NAMALWA (cell line): ENCODE measurements around the gene MAPK8.
"Not testable (repeated sequence)": the region's sequence is repeated elsewhere in the genome, so short reads cannot be mapped to it uniquely, and the experiment has no call there.

ENCODE experiments used
- DNase-seq: peaks from one replicate; pipeline ENCODE4 v3.0.0-alpha.2; 2015; ENCODE audit warnings: low spot score

MAPK8 gene

DNA sequence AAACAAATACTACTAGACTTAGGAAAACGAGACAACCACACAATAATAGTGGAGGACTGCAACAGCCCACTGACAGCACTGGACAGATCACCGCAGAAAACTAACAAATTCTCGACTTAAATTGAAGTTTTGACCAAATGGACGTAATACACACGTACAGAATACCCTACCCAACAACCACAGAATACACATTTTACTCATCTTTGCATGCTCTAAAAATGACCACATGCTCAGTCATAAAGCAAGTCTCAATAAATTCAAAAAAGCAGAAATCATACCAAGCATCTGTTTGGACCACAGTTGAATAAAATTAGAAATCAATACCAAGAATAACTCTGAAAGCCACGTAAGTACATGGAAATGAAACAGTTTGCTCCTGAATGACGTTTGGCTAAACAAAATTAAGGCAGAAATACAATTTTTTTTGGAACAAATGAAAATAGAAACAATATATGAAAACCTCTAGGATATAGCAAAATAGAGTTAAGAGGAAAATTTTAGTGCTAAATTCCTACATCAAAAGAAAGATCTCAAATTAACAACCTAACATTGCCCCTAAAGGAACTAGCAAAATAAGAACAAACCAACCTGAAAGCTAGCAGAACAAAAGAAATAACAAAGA is 30.6 kb downstream of the MAPK8 start:
- no peak for DNase-seq

DNA sequence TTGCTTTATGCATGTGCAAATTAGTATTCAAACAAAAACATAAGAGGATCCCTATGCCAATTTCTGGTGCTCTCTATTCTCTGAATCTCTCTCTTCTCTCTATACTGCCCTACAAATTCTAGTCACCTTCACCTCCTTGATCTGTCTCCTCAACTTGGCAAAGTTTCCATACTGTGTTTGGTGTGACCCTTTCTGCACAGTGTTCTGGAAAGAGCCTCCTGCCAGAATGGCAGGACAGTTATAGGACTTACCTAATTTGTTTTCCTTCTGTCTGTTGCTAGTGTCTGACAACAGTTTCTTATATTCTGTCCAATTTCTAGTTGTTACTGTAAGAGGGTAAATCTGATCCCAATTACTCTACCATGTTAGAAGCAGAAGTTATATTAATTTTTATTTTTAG is 34.3 kb downstream of the MAPK8 start:
- DNase-seq = no peak

DNA sequence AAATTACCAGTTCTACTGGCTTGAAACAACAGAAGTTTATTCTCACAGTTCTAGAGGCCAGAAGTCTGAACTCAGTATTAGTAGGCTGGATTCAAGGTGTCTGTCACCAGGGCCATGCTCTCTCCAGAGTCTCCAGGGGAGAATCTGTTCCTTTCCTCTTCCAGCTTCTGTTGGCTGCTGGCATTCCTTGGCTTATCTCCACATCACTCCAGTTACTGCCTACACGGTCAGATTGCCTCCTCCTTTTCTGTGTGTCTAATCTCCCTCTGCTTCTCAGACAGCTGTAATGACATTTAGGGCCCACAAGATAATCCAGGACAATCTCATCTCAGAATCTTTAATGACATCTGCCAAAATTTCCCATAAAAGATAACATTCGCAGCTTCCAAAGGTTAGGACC is 36.6 kb downstream of the MAPK8 start:
- no peak for DNase-seq

DNA sequence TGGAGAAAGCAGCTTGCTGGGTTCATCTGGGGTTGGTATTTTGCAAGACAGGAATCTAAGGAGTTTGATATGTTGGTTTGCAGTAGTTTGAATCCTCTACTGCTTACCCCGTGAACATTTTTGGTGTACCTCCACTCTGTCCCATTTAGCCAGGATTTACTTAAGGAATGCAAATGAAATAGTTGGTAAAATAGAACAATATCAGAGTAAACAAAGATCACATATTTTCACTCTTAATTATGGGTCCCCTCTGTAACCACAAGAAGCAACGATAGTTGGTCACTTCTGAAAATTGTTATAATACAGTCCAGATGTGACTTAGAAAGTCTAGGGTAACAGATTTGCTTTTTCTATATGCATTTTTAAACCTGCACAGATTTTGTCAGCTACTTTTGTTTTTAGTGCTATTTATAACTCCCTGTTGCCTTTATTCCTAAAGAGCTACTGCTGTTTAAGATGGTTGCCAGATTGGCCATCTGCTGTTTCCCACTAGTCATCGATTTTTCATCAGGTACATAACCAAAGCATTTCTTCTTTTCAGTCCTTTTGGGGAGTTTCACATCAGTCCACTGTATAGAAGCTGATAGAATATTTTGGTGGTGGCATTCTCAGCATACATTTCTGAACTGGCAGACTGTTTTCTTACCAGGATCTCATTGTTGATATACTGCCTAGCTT is 37.6 kb downstream of the MAPK8 start:
- DNase-seq = no peak

DNA sequence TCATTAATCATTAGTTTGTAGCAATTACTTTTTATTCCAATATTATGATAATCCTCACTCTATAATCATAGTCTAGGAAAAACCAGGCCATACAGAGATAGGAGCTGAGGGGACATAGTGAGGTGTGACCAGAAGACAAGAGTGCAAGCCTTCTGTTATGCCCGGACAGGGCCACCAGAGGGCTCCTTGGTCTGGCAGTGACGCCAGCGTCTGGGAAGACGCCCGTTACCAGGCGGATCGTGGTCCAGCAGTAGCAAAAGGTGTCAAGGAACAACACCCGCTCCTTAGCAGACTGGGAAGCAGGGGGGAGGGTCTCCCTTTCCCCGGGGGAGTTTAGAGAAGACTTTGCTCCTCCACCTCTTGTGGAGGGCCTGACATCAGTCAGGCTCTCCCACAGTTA is 39.8 kb downstream of the MAPK8 start:
- not testable (repeated sequence) for DNase-seq

DNA sequence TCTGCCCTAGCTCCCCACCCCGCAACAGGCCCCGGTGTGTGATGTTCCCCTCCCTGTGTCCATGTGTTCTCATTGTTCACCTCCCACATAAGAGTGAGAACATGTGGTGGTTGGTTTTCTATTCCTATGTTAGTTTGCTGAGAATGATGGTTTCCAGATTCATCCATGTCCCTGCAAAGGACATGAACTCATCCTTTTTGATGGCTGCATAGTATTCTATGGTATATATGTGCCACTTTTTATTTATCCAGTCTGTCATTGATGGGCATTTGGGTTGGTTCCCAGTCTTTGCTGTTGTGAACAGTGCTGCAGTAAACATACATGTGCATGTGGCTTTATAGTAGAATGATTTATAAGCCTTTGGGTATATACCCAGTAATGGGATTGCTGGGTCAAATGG is 41.1 kb downstream of the MAPK8 start:
- not testable (repeated sequence) for DNase-seq

DNA sequence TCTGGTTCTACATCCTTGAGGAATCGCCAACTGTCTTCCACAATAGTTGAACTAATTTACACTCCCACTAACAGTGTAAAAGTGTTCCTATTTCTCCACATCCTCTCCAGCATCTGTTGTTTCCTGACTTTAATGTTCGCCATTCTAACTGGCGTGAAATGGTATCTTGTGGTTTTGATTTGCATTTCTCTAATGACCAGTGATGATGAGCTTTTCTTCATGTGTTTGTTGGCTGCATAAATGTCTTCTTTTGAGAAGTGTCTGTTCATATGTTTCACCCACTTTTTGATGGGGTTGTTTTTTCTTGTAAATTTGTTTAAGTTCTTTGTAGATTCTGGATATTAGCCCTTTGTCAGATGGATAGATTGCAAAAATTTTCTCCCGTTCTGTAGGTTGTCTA is 41.5 kb downstream of the MAPK8 start:
- not testable (repeated sequence) for DNase-seq

DNA sequence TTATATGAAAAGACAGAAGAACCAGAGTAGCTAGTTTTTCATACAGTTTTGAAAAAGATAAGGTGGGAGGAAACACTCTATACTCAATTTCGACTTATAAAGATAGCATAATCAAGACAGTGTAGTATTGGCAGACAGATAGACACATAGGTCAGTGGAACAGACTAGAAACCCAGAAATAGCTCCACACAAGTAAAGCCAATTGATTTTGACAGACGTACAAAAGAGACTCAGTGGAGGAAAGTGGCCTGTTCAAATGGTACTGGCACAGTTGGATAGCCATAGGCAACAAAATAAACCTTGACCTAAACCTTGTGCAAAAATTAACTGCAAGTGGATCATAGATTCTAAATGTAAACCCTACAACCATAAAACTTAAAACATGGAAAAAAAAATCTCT is 46.8 kb downstream of the MAPK8 start:
- no peak for DNase-seq

DNA sequence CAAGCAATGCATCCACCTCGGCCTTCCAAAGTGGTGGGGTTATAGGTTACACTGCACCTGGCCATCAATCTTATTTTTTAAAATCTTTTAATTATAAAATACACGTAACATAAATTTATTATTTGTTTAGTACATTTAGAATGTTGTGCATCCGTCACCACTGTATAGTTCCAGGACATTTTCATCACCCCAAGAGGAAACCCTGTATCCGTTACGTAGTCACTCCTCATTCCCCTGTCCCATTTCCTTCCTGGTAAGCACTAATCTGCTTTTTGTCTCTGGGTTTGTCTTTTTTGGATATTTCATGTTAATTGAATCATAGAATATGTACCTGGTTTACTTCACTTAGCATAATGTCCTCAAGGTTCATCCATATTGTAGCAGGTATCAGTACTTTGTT is 51.2 kb downstream of the MAPK8 start:
- no peak for DNase-seq

DNA sequence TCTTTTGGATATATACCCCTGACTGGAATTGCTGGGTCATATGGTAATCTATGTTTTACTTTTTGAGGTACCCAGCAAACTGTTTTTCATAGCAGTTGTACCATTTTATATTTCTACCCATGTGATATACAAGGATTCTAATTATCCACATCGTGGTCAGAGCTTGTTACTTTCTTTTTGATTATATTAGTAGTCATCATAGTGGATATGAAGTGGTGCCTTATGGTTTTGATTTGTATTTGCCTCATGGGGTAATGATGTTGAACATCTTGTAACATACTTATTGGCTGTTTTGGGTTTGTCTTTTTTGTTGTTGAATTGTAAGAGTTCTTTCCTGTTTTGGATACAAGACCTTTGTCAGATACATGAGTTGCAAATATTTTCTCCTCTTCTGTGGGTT is 51.7 kb downstream of the MAPK8 start:
- DNase-seq = no peak

DNA sequence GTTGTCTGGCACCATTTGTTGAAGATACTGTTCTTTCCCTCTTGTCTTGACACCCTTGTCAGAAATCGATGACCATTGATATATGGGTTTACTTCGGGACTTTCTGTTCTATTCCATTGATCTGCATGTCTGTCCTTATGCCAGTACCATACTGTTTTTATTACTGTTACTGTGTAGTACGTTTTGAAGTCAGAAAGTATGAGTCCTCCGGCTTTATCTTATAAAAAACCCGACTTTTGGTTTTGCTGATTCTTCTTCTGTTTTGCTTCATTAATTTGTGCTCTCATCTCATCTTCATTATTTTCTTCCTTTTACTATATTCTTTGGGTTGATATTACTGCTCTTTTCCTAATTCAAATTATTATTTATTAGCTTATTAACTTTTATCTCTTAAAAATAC is 52.4 kb downstream of the MAPK8 start:
- no peak for DNase-seq

DNA sequence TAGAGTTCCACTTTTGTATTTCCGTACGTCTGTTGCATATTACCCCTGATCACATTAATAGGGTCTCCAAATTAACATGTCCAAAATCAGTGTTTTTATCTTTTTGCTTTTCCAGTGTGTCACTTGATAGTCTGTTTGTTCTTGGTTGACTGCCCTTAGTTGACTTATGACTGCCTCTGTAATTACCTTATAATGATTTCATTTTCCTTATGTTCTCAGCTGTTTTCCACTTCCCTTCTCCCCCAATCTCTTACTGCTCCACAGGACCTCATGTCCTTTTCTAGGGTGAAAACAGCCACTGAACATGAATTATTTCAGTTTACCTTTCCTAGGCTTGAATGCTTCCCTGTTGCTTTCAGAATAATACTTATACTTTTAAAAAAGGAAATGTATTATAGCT is 54.7 kb downstream of the MAPK8 start:
- no peak for DNase-seq

DNA sequence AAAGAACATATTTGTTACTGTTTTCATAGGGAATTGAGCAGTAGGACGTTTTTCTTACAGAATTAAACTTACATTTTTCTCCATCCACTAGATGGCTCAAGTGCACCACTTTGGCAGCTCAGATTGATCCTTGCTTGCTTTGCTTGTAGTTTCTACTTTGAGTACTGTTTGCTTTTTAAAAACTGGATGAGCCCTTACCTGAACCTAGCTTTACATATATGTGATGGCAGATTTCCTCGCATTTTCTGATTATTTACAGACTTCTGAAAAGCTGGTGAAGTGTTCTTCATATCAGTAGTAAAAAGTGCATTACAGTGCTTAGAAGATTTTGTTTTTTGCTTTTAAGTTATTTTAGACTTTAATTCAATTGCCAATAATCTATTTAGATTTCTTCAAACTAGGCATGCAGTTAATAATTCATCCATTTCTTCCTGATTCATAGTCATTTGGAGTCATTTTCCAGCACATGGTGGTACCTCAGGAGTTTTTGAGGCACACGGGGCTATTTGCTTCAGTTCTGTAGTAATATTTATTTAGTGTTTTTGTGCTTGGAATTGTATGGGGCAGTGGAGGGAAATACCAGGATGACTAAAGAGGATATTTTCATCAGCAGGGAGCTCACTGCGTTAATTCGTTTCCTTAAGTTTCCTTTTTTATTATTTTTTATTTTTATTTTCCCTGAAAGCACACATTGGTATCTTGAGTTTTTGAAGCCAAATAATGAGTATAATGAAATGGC is 57.3 kb downstream of the MAPK8 start:
- peak; percentile 71 for DNase-seq

DNA sequence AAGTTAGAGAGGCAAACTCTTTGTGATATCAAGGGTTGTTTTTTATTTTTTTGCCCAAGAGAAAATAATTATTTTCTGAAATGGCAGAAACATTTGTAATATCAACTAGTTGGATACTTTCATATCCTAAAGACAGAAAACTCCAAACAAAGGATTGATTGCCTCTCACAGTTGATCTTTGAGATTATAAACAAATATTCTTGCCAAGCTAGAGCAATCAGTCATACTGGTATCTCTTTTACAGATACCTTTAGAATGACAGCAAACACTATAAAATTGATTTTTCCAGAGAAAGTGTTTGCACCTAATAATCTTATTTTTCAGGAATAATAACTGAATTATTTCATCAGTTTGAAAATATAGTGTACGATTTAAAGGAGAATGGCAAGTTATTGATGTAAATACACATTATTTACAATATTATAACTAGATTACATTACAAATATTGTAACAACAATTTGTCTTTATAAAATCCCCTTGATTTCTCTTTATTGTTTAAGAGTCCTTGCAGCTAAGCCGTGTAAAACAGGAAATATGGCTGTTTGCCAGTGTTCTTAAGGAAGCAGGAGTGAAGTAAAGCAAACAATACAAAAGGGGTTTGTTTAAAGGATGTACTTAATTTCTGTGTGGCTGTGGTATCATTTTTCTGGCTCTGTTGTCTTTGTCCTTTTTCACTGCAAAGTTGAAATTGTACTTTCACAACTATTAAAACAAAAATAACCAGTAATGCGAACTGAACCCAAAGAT is 58.4 kb downstream of the MAPK8 start:
- DNase-seq = no peak

DNA sequence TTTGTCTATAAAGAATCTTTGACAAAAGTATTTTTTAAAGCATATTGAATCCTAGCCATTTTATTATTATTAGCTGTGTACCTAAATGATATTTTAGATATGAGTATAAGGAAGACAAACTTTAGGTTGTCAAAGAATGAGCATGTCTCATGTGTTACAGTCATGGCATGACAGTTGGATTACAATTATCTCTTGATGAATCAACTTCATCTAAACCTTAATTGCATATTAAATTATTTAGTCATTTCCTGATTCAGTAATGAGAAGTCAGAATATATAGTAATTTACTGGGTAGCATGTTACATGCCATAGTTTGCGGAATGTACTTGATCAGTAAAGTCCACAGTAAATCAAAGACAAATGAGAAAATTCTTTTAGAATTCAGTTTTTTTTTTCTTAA is 59.2 kb downstream of the MAPK8 start:
- DNase-seq = no peak

DNA sequence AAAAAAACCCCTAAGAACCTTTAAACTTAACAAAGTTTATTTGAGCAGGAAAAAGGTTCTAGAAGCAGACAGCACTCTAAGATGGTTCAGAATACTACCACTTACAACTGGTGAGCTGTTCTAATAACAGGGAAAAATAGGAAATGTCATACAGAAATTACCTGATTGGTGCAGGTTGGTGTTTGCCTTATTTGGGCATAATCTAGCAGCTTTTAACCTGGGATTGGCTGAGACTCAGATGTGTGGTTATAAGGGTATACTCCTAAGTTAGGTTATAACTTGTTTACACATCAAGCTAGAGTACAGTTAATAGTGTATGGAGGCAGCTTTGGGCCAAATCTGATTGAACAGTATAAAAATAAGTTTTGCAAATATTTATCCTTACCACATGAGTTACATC is 59.8 kb downstream of the MAPK8 start:
- DNase-seq = no peak

DNA sequence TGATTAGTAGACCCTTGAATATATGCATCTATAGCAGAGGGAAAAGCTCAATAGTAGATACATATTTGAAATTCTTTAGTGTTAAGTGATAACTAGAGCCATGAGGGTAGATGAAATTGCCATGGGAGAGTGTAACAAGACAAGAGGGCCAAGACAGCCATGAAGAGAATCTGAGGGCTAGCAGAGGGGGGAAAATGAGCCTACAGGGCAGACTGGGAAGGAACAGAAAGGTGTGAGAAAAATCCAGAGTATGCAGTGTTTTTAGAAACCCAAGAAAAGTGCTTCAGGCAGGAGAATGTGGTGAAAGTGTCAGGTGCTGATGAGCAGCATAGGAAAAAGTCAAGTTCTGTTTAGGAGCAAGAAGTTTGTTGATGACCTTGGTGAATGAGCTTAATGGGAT is 63.0 kb downstream of the MAPK8 start:
- no peak for DNase-seq

DNA sequence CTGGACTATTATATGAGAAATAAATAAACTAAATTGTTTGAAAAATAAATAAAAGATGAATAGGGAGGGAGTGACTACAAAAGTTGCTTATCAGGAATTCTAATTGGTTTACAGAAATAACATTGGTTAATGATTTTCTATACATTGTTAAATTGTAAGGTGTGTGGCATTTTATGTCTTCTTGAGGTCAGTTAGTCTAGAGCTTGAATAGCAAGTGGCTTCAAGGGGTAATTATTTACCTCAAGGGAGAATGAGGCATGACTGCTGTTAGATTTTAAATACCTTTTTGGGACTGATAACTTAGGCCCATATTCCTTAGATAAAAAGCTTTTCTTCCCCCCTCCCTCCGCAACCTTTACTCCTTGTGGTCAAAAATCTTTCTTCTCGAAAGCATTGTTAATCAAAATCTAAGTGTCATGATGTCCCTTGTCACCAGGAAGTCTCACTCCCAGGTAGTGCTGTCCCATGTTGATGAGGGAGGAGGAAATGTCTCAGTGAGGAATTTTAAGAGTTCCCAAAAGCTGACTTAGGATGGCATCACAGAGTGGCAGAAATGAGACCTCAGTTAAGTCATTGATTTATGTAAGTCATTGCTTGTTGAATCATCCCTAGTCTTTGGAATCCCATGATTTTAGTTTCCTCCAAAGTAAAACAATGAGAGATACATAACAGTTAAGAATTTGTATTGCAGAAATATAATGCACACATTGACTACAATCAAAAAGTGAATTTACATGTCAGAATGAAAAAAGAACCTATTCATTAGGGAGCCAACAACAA is 71.5 kb downstream of the MAPK8 start:
- DNase-seq = no peak

DNA sequence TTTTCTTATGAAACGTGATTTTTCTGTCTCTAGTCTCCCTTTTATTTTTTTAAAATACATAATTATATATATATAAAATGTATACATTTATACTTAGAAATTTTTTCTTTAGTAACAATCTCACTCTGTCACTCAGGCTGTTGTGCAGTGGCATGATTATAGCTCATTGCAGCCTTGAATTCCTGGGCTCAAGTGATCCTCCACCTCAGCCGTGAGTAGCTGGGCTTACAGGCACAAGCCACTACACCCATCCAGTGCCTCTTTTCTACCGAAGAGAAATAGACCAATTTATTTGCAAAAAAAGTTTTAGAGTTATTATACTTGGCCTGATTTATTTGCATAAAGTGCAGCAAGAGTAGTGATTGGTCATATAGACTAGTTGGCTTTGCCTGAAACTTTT is 72.2 kb downstream of the MAPK8 start:
- DNase-seq = no peak

DNA sequence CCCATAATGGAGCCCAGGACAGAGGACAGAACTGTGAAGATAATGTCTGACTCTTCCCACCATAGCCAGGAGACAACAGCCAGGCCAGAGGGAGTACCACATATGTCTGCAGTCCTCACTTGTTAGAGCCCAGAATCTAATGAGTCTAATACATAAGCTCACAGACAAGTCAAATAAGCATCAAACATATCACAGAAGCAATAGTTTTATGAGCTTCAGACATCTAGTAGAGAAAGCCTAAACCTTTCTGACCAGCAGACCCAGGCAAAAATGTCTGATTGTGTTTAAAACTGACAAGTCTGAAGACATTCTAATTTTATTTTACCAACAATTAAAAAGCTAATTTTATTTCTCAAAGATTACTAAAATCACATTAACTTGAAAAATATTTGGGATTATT is 75.5 kb downstream of the MAPK8 start:
- DNase-seq = no peak

DNA sequence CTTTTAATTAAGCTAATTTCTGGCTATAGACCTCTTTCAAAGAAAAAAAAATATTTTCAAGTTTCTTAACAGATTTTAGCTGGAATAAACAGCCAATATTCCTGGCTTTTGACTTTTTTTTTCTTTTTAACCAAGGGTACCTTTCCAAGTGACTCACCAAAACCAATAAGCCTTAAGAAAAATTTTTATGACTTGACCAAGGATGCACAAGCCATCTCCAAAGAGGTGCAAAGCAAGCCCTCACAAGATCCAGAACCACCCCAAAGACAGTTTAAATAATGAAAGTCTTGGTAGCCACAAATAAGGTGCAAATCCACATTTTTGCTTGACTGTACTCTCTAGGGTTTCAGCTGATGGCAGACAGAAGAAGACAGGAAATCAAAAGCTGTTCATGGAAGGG is 76.5 kb downstream of the MAPK8 start:
- DNase-seq = no peak

DNA sequence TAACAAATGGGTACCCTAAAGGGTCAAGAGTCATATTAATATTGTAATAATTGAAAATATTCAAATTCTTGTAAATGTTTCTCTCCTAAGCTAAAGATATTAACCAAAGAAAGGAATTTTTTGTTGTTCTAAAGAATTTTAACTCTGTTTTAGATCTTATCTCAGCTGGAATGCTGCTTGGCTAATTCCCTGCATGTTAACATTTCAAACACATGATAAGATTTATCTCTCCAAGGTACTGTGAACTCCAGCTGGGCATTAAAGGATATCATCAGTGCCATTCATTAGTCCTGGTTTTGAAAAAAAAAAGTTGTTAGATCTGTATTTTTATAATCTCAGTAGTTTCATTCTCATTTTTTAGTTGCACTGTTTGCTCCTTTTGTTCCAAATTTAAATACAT is 76.9 kb downstream of the MAPK8 start:
- no peak for DNase-seq
